T-helper 2 cell treated with Interferon-gamma antibody and Interleukin-4, amounts not matched to agents 5 μg/mL and 100 μg/mL, for 36 hours (primary cell): ENCODE measurements around the gene SSTR3.
"Not testable (repeated sequence)": the region's sequence is repeated elsewhere in the genome, so short reads cannot be mapped to it uniquely, and the experiment has no call there.

ENCODE experiments used
- DNase-seq: peaks from one replicate; pipeline ENCODE4 v3.0.0; 2021; ENCODE audit warnings: low spot score
- H3K27ac Mint-ChIP-seq: one replicate; pipeline ENCODE4 v1.8.0; 2021; ENCODE audit warnings: mild to moderate bottlenecking, mixed read lengths
- H3K27me3 Mint-ChIP-seq: one replicate; pipeline ENCODE4 v1.8.0; 2021; ENCODE audit warnings: low read depth, mixed read lengths
- H3K36me3 Mint-ChIP-seq: one replicate; pipeline ENCODE4 v1.8.0; 2021; ENCODE audit warnings: low read depth, mixed read lengths
- H3K4me1 Mint-ChIP-seq: one replicate; pipeline ENCODE4 v1.8.0; 2021; ENCODE audit warnings: low read depth, mixed read lengths
- H3K4me3 Mint-ChIP-seq: one replicate; pipeline ENCODE4 v1.8.0; 2022; ENCODE audit warnings: mild to moderate bottlenecking, moderate library complexity, mixed read lengths
- H3K9me3 Mint-ChIP-seq: one replicate; pipeline ENCODE4 v1.8.0; 2021; ENCODE audit warnings: mixed read lengths

The SSTR3 gene

DNA sequence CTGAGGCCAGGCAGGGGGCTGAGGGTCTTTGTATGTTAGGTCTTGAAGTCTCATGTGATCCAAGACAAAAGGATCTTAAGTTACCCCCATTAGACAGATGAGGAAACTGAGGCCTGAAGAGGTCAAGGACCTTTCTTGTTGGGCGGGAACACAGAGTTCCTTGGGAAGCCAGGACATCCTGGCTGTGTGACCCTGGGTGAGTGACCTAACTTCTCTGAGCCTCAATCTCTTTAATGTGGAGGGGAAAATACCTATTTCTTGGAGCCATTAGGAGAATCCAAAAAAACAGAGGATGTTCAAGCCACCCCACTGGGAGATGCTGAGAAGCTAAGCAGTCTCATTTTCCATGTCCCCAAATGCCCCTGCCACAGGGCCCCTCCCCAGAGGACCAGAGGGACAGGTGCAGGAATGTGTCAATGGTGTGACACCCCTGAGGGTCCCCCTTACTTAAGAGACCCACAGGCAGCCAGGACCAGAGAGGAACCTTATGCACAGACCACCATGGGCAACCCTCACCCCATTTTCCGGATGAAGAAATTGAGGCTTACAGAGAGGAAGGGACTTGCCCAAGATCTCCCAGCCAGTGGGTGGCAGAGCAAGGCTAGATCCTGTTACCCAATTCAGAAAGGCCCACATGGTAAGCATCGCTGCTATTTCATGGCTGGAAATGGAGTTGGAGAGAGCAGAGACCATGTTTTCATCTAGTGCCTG is 23.8 kb upstream of the SSTR3 start:
- H3K9me3 Mint-ChIP-seq, result no peaks in the 10 kb centered on the region
- peaks cover 88% of the 10 kb centered on the region for H3K4me1 Mint-ChIP-seq
- peak overlapping the region; percentile 99 for H3K4me3 Mint-ChIP-seq
- no peaks in the 10 kb centered on the region for H3K27me3 Mint-ChIP-seq
- DNase-seq, result no peak
- H3K36me3 Mint-ChIP-seq, result peaks cover 96% of the 10 kb centered on the region
- H3K27ac Mint-ChIP-seq, result peak overlapping the region; percentile 93

GRCh38 chr22:37234736-37235711 is 22.7 kb upstream of the SSTR3 start:
- Mint-ChIP-seq H3K9me3 (no peaks in the 10 kb centered on the region), H3K4me1 (peaks cover 88% of the 10 kb centered on the region), H3K27ac (peak overlapping the region; percentile 93), H3K36me3 (peaks cover 94% of the 10 kb centered on the region), H3K27me3 (no peaks in the 10 kb centered on the region), H3K4me3 (peak overlapping the region; percentile 99)
- no peak for DNase-seq

GRCh38 chr22:37233751-37234631 is 21.7 kb upstream of the SSTR3 start:
- Mint-ChIP-seq H3K27me3 (no peaks in the 10 kb centered on the region), H3K27ac (peak overlapping the region; percentile 93), H3K36me3 (peaks cover 94% of the 10 kb centered on the region), H3K4me1 (peaks cover 91% of the 10 kb centered on the region), H3K4me3 (peak overlapping the region; percentile 99), H3K9me3 (no peaks in the 10 kb centered on the region)
- no peak for DNase-seq

DNA sequence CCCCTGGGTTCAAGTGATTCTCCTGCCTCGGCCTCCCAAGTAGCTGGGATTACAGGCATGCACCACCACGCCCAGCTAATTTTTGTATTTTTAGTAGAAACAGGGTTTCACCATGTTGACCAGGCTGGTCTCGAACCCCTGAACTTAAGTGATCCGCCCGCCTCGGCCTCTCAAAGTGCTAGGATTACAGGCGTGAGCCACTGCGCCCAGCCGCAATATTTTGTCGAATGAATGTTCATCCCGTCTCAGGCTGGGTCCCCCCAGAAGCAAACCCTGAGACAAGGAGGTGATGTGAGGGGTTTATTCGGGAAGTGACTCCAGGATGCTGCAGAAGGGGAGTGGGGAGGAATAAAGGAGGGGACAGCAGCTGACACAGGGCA is 21.1 kb upstream of the SSTR3 start:
- peak overlapping the region; percentile 99 for H3K4me3 Mint-ChIP-seq
- peaks cover 95% of the 10 kb centered on the region for H3K36me3 Mint-ChIP-seq
- not testable (repeated sequence) for H3K9me3 Mint-ChIP-seq, DNase-seq, H3K27me3 Mint-ChIP-seq
- H3K4me1 Mint-ChIP-seq, result peaks cover 91% of the 10 kb centered on the region
- peak overlapping the region; percentile 83 for H3K27ac Mint-ChIP-seq

- H3K9me3 Mint-ChIP-seq, result no peaks in the 10 kb centered on the region
- H3K4me1 Mint-ChIP-seq, result peaks cover 87% of the 10 kb centered on the region
- peaks cover 91% of the 10 kb centered on the region for H3K36me3 Mint-ChIP-seq
- DNase-seq, result no peak
- no peaks in the 10 kb centered on the region for H3K27me3 Mint-ChIP-seq
- peak overlapping the region; percentile 98 for H3K27ac Mint-ChIP-seq
- H3K4me3 Mint-ChIP-seq, result peak overlapping the region; percentile 72
Observed at GRCh38 chr22:37232140-37232998, 20.1 kb upstream of the SSTR3 start.

GRCh38 chr22:37231406-37232139 is 19.3 kb upstream of the SSTR3 start:
- H3K4me3 Mint-ChIP-seq, result peak overlapping the region; percentile 72
- no peaks in the 10 kb centered on the region for H3K27me3 Mint-ChIP-seq
- no peaks in the 10 kb centered on the region for H3K9me3 Mint-ChIP-seq
- peak; percentile 67 for DNase-seq
- peaks cover 81% of the 10 kb centered on the region for H3K4me1 Mint-ChIP-seq
- peaks cover 84% of the 10 kb centered on the region for H3K36me3 Mint-ChIP-seq
- peak overlapping the region; percentile 98 for H3K27ac Mint-ChIP-seq

DNA sequence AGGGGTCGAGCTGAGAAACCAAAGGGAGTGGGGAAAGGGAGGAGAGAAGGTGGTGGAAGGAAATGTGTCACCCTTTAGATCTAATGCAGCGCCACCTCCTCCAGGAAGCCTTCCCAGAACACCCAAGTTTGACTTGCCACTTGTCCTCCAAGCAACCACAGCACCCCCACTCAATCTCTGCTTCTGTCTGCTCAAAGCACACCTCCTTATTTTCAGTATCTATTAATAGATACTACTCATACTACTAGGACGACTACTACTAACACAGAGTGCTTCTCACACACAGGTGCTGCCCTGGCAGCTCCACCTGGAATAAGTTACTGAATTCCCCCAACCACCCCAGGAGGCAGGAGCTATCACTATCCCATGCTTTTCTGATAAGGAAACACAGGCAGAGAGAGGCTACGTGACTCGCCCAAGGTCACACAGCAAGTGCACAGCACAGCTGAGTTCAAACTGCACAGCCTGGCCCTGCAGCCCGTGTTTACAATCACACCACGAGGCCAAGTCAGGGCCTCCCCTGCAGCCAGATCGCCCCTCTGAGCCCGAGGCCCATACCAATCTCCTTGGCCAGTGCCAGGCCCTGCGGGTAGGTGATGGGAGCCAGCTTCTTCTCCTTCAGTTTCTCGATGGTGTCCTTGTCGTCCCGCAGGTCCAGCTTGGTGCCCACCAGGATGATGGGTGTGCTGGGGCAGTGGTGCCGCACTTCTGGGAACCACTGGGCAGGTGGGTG is 18.6 kb upstream of the SSTR3 start:
- Mint-ChIP-seq H3K4me1 (peaks cover 77% of the 10 kb centered on the region), H3K9me3 (no peaks in the 10 kb centered on the region), H3K27ac (peak overlapping the region; percentile 98), H3K36me3 (peaks cover 84% of the 10 kb centered on the region), H3K4me3 (peak overlapping the region; percentile 72), H3K27me3 (no peaks in the 10 kb centered on the region)
- peak; percentile 84 for DNase-seq

GRCh38 chr22:37229805-37230672 is 17.8 kb upstream of the SSTR3 start:
- H3K27ac Mint-ChIP-seq, result peak overlapping the region; percentile 98
- no peaks in the 10 kb centered on the region for H3K27me3 Mint-ChIP-seq
- peaks cover 84% of the 10 kb centered on the region for H3K36me3 Mint-ChIP-seq
- peak overlapping the region; percentile 72 for H3K4me3 Mint-ChIP-seq
- H3K4me1 Mint-ChIP-seq, result peaks cover 78% of the 10 kb centered on the region
- peak; percentile 88 for DNase-seq
- no peaks in the 10 kb centered on the region for H3K9me3 Mint-ChIP-seq

GRCh38 chr22:37229012-37229804 is 16.9 kb upstream of the SSTR3 start:
- Mint-ChIP-seq H3K27me3 (no peaks in the 10 kb centered on the region), H3K36me3 (peaks cover 85% of the 10 kb centered on the region), H3K9me3 (no peaks in the 10 kb centered on the region), H3K4me3 (peak overlapping the region; percentile 72), H3K4me1 (peaks cover 80% of the 10 kb centered on the region), H3K27ac (peak overlapping the region; percentile 98)
- DNase-seq, result no peak

- Mint-ChIP-seq H3K4me1 (peaks cover 80% of the 10 kb centered on the region), H3K9me3 (no peaks in the 10 kb centered on the region), H3K27me3 (no peaks in the 10 kb centered on the region), H3K36me3 (peaks cover 85% of the 10 kb centered on the region), H3K27ac (peak overlapping the region; percentile 98), H3K4me3 (peak overlapping the region; percentile 72)
- DNase-seq, result no peak
Observed at GRCh38 chr22:37228106-37229011, 16.1 kb upstream of the SSTR3 start.
